Activated CD4-positive, CD25-positive, alpha-beta regulatory T cell treated with anti-CD3 and anti-CD28 coated beads, Interleukin-2, amount 50 U/mL, for 16 hours (primary cell): ENCODE results near the gene HSFX2.
"Not testable (repeated sequence)": the region's sequence is repeated elsewhere in the genome, so short reads cannot be mapped to it uniquely, and the experiment has no call there.

Source experiments
- DNase-seq: peaks from one replicate; pipeline ENCODE4 v3.0.0-alpha.2; 2020; ENCODE audit warnings: low read depth, low spot score

Gene HSFX2

DNA sequence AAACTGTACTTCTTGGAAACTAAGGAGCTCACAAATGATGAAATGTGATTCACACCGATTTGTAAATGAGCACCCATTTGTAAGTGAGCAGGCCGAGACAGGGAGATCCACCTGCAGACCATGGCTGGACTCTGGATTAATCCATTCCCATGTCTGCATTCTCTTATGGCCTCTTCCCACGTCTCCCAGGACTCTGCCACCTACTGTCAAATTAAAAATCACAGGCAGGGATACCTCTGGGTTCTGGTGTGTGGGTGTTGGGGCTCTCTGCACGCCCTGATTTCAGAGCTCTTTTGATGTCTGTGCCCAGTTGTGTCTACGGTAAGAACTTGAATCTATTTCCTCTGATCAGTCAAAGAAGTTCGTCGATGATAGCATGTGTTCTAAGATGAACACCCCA is 4.1 kb downstream of the HSFX2 start:
- not testable (repeated sequence) for DNase-seq

DNA sequence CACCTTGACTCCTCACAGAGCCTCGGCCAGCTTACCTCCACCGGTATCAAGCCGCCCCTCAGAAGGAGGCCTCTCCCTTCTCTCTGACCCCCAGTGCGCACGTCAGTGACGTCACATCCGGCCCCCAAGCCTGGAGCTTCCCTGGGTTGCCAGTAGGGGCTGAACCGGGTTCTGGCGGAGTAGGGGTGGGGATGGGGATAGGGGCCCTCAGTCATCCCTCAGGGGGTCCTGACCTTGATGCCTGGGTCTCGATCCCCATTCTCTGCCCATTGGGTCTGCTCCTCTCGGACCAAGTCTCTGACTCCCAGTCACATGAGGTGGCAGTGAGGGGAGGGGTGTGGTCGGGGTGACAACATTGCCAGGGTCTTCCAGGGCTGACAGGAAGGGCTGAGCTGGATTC is 7.8 kb downstream of the HSFX2 start, which contains the start of gene MAGEA9B:
TSS of gene MAGEA9B (minus strand) at position 101 of the 400 bp plus-strand sequence. CDS start 4,280 bp downstream, outside the sequence.
- not testable (repeated sequence) for DNase-seq

GRCh38 chrX:149585631-149586030 is 9.5 kb downstream of the HSFX2 start:
- not testable (repeated sequence) for DNase-seq

GRCh38 chrX:149573456-149573855 is 21.7 kb downstream of the HSFX2 start:
- DNase-seq: not testable (repeated sequence)

- DNase-seq: no peak
These were observed 22.4 kb downstream of the HSFX2 start for GRCh38 chrX:149572743-149573142.

DNA sequence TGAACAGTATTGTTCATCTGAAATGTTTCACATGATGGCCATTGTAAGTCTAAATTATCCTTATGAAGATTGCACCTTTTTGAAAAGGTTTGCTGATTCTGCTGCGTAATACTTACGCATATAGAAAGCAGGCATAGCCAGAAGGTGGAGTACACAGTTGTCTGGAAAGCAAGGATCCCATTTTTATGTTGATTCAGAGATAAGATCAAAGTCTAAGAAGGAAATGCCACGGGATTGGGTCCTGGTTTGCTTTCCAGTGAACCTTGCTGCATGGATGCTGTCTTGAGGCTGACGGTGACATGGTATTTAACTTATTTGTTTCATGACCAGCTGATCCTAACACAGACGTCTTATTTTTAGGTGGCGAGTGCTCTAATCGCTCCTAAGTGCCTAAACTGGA is 23.3 kb downstream of the HSFX2 start:
- no peak for DNase-seq

DNA sequence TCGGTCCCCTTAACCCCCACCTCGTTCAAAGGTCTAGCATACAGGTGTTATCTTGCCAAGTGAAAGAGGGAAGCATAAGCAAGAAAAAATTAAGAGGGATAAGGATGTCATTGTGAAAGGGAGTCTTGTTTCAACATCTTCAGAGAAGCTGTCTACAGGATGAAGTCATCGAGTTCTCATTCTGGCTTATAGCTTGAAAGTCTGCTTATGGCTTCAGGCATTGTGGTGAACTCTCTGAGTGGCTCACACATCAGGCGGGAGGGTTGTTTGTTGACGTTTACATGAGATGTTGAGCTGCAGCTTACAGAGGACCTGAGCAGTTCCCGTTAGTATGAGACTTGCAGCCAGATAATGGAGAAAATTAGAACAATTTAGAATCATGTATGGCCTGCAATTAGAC is 24.4 kb downstream of the HSFX2 start:
- no peak for DNase-seq

DNA sequence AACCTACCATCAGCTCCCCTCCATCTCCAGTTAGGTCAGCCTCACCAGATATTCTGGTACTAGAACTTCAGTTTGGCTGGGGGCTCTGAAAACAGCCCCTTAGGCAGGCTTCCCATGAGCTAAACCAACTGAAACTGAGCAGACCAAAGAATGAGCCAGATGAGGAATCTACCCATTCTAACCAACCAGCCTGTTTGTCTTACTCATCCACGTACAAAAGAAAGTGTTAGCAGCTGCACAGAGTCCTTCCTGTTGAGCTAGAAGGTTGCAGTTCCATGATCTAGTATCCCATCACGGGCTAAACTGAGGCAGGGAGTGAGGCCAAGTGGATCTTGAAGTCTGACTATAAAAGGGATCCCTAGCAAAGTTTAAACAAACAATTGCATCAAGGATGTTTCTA is 25.3 kb downstream of the HSFX2 start:
- no peak for DNase-seq

- DNase-seq: no peak
These were observed 26.3 kb downstream of the HSFX2 start for GRCh38 chrX:149568701-149569296.

DNA sequence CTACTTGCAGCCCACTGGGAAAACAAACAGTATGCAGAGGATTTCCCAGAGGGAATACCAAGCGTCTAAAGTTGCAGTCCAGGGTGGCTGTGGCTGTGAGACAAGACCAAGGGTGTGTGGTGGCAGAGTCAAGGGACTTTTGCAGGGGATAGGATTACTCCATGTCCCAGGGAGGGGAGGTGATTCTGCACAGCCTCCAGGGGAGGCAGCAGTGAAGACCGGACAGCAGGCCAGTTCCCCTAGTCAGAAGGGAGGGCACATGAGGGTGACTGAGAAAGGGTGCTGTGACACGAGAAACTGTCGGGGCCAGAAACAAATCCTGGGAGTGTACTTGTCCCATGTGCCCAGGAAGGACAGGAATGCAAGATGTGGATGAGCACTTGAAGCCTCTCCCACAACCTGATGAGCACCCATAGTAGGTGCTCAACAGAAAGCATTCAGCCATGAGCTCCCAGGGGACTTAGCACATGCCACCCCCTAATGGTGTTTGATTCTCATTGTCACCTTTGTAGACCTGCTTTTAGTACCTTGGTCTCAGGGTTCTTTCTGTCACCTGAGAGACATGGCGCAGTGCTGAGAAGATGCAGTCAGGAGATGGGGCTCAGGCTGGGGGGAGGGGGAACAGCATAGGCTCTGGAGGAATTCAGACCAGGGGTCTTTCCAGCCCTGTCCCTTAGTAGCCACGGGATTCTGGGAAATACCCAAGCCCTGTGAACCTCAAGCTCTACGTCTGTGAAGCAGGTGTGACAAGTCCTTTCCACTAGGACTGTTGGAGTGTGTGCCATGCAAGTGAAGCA is 27.3 kb downstream of the HSFX2 start:
- no peak for DNase-seq

DNA sequence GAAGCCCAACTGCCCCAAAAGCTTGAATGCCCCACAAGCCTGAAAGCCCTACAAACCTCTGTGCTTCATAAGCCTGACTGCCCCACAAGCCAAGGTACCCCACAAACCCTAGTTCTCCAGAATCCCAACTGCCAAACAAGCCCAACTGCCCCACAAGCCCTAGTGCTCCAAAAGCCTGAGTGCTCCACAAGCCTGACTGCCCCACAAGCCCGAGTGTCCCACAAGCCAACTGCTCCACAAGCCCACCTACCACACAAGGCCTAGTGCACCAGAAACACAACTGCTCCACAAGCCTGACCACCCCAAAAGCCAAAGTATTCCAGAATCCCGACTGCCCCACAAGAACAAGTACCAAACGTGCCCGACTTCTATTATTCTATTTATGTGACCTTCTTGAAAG is 31.8 kb downstream of the HSFX2 start:
- no peak for DNase-seq

DNA sequence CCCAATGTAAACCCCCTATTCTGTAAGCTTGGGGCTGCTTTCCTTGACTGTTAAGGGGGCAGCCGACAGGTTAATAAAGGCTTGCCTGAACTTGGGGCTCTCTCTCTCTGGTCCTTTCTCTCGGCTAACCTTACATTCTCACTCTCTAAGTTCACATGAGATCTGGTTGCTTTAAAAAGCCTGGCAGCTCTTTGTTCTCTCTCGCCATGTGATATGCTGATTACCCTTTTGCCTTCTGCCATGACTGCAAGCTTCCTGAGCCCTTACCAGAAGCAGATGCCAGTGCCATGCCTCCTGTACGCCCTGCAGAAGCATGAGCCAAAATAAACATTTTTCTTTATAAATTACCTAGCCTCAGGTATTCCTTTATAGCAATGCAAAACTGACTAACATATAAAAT is 39.9 kb downstream of the HSFX2 start:
- DNase-seq: not testable (repeated sequence)

GRCh38 chrX:149551939-149552248 is 43.2 kb downstream of the HSFX2 start:
- DNase-seq: not testable (repeated sequence)

DNA sequence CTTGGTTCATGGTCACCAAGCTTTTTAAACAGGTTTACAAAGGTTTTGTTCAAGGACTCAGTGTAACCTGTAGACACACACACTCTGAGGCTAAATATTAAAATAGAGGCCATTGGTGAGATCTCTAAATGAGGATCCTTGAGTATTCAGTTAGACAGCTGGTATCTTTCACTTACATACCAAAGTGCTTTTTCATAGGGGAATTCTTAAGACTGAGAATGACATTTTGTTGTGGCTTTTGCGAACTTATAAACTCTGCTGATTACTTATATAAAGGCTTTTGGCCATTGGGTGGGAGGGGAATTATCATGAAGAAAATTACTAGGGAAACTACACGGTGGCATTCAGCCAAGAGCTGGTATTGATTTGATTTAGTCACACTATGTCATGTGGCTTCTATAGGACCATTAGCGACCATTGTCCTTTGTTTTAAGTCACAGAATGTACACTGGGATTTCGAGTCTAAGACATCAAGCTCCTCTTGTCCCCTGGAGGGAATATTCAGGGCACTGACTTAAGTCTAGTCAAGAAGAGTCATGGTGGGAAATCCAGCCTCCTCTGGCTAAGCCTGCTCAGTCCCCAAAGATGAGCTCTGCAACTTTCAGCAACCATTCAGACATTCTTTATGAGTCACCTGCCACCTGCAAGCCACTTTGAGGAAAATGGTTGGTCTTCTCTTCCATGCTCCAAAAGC is 43.7 kb downstream of the HSFX2 start:
- DNase-seq: not testable (repeated sequence)

- DNase-seq: not testable (repeated sequence)
These were observed 44.7 kb downstream of the HSFX2 start for GRCh38 chrX:149550454-149550853.

GRCh38 chrX:149549701-149550100 is 45.4 kb downstream of the HSFX2 start, which contains the start of gene HSFX3:
TSS of gene HSFX3 (minus strand) at chrX:149549924. CDS start at chrX:149549852, 72 bp downstream.
- DNase-seq: not testable (repeated sequence)

DNA sequence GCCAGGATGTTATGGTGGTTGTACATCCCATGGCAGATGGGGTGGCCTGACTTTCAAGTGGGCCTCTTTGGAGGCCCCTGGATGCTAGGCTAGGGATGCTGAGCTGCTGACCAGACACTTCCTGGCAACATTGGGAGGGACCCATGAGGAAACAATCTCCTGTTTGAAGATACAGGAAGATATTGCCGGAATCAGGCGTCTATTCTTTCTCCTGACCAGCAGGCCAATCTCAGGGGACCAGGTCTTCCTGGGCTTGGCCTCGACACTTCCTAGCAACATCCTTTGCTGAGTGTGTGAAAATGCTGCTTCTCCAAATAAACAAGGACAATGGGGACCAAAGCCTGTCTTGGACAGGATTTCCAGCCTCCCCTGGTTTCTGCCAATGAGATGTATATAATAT is 47.3 kb downstream of the HSFX2 start:
- DNase-seq: not testable (repeated sequence)

- not testable (repeated sequence) for DNase-seq
These were observed 48.2 kb downstream of the HSFX2 start for GRCh38 chrX:149546962-149547361.

DNA sequence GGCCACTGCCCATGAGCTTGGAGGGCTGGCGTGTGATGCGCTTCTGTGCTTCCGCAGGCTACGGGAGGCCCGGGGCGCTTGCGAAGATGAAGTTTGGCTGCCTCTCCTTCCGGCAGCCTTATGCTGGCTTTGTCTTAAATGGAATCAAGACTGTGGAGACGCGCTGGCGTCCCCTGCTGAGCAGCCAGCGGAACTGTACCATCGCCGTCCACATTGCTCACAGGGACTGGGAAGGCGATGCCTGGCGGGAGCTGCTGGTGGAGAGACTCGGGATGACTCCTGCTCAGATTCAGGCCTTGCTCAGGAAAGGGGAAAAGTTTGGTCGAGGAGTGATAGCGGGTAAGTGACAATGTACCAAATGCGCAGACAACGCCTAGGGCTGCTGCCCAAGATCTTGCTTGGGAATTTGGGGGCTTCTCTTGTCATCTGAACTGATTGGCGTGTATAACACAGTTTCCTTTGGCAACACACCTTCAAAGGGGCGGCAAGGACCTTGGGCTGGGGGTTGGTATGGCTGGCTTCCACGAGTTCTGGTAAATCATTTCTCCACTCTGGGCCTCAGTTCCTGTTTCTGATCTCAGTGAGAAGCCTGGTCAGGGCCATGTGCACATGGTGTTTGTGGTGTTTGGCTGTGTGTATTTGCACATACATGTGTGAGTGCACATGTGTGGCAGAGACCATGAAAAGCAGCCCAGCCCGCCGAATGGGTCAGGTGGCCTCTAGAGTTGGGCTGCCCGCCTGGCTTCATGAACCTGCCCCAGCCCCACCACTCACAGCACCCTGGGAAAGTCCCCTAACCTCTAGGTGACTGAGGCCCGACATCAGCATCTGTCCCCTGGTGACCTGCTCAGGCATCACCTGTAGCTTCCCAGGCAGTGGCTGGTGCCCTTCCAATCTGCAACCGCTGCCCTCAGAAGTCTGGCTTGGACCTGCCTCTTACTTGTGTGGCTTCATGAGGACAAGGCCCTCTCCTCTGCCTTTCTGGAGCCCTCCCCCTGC is 49.3 kb downstream of the HSFX2 start:
- DNase-seq: not testable (repeated sequence)
